ENCODE data around the gene TBC1D22A.

DNA sequence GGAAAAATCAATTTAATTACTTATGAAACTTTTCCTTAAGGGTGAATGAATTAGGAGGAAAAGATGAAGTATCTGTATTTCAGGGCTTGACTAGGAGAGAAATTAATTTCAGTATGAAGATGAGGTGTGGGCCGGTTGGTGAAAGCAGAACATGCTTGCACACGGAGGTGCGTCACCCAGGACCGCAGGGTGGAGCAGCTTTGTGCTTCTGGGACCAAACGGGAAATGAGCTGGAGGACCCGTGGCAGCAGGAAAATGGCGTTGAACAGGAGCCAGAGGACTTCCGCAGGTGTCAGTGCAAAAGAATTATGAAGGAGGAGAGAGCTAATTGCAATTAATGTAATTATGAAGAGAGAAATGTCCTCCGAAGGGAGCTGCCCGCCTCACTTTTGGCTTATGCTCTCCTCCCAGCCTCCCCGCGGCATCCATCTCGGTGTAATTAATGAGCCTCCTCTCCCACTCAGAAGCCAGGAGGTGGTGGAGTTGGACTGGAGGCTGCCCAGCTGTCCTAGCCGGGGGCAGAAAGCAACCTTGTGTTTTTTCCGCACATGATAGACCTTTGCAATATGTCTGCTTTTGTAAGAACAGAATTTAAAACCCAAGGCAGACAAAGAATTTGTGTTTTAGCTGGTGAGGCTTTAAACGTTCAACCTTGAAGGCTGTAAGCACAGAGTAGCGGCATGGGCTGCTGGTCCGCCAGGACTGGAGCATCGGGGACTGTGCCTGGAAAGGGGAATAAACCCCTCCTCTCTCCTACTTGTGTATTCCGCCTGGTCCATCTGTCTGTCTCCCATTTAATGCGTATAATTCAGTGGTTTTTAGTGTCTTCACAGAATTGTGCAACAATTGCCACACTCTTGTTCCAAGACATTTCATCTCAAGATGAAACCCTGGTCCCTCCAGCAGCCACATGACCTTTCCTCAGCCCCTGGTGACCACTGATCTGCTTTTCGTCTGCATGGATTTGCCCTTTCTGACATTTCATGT lies 180.6 kb downstream of the TBC1D22A start:
- TF ChIP-seq, protein P1, sequence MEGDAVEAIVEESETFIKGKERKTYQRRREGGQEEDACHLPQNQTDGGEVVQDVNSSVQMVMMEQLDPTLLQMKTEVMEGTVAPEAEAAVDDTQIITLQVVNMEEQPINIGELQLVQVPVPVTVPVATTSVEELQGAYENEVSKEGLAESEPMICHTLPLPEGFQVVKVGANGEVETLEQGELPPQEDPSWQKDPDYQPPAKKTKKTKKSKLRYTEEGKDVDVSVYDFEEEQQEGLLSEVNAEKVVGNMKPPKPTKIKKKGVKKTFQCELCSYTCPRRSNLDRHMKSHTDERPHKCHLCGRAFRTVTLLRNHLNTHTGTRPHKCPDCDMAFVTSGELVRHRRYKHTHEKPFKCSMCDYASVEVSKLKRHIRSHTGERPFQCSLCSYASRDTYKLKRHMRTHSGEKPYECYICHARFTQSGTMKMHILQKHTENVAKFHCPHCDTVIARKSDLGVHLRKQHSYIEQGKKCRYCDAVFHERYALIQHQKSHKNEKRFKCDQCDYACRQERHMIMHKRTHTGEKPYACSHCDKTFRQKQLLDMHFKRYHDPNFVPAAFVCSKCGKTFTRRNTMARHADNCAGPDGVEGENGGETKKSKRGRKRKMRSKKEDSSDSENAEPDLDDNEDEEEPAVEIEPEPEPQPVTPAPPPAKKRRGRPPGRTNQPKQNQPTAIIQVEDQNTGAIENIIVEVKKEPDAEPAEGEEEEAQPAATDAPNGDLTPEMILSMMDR (IDR thresholded peaks at IDR 0.05; ENCODE audit: low read length) = no peak
- TF ChIP-seq EZH2phosphoT487 (IDR thresholded peaks at IDR 0.05; ENCODE audit: low read length) = no peak
